Activated T-cell treated with anti-CD3 and anti-CD28 coated beads, Interleukin-2, amount 50 U/mL, for 1 hour (primary cell): ENCODE measurements around the gene CPPED1.
"Not testable (repeated sequence)": the region's sequence is repeated elsewhere in the genome, so short reads cannot be mapped to it uniquely, and the experiment has no call there.

Source experiments
- DNase-seq: peaks from one replicate; pipeline ENCODE4 v3.0.0-alpha.2; 2020

The CPPED1 gene

DNA sequence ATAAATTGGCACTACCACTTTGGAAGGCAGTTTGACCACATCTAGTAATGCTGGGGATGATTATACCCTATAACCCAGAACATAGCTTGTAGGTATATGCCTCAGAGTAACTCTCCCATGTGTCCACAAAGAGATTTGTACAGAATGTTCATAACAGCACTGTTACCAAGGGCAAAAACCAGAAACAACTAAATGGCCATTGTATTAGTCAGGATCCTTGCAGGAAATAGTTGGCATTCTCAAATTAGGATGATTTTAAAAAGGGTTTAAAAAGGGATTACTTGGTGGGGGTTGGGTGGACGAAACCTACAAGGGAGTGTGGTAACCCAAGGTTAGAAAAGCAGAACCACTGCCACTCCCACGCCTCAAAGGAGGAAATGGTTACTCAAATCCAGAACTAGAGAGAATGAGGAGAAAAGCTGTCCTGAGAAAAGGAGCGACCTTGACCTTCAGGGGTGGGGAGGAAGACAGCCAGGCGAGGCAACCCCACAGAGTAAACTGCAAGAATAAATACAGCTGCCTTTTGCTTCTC lies 2.1 kb downstream of the CPPED1 start:
- no peak for DNase-seq

DNA sequence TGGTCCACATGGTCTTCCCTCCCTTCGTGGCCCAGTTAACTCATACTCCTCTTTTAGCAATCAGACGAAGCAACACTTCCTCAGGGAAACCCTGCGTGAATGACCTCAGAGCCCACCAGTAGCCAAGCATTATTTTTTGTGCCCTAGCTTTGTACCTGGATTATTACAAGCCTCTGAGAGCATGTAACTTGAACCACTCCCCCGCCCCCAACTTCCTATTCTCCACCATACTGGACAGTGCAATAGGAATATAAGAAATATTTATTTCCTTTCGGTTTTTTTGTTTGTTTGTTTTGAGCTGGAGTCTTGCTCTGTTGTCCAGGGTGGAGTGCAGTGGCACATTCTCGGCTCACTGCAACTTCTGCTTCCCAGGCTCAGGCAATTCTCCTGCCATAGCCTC lies 2.9 kb downstream of the CPPED1 start:
- DNase-seq, result no peak

DNA sequence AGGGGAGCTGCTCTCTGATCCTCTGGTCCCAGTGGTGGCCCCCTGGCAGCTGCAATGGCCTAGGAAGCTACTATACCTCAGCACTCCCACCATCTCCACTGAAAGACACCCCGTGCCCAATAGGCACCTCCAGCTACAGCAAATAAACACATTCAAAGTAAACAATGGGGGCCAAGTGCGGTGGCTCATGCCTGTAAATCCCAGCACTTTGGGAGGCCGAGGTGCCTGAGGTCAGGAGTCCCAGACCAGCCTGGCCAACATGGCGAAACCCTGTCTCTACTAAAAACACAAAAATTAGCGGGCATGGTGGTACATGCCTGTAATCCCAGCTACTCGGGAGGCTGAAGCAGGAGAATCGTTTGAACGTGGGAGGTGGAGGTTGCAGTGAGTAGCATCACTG lies 3.7 kb downstream of the CPPED1 start:
- not testable (repeated sequence) for DNase-seq

DNA sequence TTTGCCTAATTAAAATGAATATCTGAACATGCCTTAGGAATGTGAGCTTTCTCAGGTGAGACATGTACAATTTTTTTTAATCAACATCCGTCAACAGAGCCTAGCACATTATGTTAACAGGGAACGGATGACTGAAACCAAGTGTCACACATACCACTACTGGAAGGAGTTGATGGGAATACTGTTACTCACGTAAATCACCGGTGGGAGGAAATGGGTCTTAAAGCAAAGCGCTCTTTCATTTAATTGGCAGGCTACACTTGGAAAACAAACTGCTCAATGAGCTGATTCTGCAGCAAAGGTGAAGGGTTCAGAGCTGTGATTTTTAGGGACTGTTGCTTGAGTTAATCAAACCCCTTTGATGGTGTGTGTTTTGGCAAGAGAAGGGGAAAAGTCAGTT lies 4.8 kb downstream of the CPPED1 start:
- DNase-seq, result no peak

DNA sequence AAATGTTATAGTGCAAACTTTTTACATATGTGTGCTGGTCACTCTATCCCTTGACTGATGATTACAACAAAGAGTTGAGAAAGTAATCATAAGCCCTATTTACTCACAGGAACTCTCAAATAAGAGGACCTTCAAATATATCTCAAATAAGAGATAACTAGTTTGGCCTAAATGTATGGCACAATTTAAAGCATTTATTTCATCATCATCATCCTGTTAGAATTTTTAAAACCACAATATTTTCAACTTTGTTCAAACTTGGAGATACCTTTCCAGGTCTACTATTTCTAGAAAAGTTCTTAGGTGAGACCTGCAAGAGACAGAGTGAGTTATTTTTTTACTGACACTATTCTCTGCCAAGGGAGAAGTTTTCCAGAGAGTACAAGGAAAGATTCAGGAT lies 5.5 kb downstream of the CPPED1 start:
- DNase-seq, result no peak

DNA sequence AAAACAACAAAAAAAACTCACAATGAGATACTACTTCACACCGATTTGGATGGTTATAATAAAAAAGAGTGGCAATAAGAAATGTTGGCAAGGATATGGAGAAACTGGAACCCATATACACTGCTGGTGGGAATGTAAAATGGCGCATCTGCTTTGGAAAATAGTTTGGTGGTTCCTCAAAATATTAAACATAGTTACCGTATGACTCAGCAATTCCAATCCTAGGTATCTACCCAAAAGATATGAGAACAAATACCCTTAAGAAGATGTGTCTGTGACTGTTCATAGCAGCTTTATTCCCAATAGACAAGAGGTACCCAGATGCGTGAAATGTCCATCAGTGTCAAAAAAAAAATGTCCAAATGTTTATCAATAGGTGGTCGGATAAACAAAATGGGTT lies 7.2 kb downstream of the CPPED1 start:
- no peak for DNase-seq

DNA sequence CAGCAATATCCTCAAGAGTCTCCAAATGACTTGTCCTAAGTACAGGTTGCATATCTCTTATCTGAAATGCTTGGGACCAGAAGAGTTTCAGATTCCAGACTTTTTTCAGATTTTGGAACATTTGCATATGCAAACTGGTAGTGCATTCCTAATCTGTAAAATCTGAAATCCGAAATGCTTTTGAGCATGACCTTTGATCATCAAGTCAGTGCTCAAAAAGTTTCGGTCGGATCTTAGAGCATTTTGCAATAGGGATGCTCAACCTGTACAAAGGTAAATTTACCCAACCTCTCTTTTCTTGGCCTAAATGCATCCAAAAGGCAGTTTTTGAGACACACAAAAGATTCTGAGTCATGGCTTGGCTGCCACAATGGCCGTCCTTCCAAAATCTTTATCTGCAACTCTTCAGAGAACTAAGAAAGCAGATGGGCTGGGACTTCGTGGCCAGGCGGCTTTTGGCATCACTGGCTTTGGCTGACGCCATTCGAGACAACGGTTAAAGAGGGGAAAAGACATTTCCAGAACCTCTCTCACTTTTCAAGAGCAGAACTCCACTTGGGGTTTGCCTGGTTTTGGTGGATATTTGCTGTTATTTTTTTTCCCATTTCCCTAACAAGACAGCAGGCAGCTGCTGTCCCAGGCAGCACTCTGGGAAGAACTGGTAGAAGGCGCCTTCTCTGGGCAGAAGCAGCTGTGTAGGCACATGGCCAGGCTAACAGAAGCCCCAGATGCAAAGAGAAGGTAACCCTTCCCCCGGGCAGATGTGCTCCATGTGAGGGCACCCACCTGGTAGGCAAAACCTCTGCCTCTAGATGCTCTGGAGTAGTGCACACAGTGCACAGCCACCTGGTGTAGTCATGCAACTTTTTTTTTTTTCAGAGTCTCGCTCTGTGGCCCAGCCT lies 8.9 kb downstream of the CPPED1 start:
- no peak for DNase-seq

DNA sequence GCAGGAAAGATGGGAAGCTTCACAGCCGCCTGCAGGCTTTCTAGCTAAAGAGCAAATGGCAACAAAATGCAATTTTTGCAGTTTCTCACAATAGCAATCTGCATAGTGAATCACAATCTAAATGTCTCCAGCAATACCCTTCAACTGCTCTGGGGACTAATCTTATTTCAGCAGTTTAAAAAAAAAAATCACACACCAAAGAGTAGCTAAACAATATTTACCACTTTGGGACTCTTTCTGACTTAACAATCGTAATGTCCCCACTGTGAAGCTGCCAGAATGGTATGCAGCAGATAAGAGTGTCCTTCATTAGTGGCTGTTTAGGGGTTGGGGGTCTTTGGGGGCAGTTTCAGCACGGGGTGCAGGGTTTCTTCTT lies 9.8 kb downstream of the CPPED1 start:
- DNase-seq, result no peak

DNA sequence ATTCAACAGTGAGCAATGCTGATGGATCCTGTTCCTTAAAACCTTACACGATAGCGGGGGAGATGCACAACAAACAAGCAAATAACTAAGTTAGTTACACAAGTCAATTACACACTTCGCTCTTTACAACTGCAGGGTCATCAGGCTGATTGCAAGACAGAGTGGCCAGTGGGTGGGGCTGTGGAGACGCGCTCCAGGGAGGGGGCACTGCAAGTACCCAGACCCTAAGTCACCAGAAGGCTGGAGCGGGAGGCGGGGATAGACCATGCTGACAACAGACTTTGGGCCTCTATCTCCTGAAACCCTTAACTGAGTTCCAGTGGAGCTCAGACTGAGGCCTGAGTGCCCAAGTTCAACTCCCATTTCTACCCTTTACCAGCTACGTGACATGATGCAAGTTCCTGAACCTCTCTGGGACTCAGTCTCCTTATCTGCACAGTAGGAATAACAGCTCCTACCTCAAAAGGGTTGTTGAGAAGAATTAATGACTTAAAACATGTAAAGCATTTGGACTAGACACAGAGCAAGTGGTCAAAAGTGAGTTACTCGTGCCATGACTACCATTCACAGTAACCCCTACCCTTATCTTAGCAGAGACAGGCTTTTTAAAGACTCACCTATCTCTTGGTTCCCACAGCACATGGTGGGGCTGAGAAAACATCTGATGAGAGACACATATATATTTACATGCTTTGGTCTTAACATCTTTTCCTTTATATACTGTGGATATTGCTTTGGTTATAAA lies 10.4 kb downstream of the CPPED1 start:
- DNase-seq, result no peak

DNA sequence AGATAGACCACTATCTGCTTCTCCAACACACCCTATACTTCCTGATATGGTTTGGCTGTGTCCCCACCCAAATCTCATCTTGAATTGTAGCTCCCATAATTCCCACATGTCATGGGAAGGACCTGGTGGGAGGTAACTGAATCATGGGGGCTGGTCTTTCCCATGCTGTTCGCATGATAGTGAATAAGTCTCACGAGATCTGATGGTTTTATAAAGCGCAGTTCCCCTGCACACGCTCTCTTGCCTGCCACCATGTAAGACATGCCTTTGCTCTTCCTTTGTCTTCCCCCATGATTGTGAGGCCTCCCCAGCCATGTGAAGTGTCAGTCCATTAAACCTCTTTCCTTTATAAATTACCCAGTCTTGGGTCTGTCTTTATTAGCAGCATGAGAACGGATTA lies 11.2 kb downstream of the CPPED1 start:
- DNase-seq, result not testable (repeated sequence)

DNA sequence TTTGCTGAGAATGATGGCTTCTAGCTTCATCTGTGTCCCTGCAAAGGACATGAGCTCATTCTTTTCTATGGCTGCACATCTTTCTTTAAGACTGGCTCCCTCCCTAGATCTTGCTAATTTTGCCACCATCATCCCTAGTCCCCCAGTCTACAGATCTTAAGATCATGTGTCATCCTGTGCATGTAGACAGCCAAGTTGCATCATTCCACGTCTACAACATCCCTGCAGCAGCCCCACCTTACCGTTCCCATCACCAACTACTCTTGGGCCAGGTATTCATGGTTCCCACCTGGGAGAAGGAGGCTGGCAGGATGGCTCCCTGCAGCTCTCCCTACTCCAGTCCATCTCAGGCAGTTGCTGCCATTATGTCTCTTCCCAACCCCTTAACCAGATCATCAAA lies 12.3 kb downstream of the CPPED1 start:
- DNase-seq, result no peak

DNA sequence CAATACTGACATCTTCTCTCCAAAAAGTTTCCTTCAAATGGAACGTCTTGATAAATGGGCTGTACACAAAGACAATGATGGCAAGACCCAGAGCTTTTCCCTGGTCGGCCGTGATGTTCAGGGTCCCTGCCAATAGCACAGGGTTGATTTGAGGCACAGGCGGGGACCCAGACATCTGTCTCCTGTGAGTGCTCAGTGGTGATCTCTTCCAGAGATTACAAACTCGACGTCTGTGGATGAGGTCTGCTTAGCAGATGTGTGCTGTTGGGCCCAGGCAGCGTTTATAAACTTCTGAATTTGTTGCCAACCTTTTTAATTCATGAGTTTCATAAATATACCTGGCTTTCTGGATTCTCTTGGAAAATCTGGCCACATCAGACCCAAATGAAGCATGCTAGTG lies 14.9 kb downstream of the CPPED1 start:
- no peak for DNase-seq

DNA sequence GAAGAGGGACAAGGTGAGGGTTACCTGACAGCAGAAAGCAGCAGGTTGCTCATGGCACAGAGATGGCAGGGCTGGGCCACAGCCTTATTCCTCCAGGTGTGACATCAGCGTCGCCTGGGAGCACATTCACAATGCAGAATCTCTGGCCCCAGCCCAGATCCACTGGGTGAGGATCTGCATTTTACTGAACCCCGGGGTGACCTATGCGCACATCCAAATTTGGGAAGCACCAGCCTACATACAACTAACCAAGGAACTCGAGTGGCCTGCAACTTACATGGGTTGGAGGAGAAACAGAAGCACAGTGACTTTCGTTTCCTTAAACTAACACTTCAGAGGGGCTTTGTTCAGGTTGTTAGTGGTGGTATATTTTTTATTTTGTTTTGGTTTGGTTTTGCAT lies 17.6 kb downstream of the CPPED1 start:
- no peak for DNase-seq

DNA sequence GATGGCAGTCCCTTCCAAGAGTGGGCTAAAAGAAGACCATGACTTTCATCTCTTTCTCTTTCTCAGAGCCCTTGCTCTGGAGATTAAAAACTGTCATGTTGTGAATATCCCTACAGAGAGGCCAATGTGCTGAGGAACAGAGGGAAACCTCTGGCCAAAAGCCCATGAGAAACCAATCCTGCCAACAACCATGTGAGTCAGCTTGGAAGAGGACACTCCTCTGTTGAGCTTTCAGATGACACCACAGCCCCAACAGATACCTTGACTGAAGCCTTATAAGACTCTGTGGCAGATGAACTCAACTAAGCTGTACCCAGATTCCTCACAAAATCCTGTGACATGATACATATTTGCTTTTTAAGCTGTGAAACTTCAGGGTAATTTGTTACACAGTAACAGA lies 19.6 kb downstream of the CPPED1 start:
- DNase-seq, result no peak

DNA sequence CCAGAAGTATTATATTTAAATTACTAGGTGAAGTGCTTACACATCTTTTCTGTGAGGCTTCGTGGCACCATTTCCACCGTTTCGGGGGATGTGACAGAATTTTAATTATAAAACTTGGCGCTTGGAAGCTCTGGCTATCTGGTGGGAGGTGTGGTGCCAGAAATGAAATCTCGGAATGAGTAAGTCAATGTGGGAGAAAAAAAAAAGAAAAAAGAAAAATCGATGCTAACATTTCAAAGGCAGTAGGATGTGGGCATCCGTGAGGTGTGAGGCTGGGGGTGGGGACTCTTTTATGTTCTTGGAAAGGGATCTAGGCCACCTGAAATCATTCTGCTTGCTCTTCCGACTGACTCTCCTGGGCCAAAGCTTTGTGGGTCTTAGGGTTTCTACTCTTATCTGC lies 21.9 kb downstream of the CPPED1 start:
- DNase-seq, result no peak

DNA sequence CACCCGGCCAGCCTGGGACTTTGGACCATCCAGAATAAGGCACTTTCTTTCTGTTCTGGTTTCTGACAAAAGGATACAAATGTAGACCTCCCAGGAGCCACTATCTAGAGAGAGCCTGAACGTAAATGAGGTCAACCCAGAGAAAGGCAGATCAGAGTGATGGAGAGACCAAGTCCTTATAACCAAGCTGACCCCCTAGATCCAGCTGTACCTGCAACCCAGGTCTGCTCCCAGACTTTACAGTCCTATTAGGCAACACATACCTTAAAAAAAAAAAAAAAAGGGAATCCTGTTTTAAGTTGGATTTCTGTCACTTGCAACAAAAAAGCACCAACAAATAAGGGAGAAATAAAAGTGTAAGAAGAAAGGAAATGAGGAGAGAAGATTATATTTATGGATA lies 23.2 kb downstream of the CPPED1 start:
- DNase-seq, result no peak

DNA sequence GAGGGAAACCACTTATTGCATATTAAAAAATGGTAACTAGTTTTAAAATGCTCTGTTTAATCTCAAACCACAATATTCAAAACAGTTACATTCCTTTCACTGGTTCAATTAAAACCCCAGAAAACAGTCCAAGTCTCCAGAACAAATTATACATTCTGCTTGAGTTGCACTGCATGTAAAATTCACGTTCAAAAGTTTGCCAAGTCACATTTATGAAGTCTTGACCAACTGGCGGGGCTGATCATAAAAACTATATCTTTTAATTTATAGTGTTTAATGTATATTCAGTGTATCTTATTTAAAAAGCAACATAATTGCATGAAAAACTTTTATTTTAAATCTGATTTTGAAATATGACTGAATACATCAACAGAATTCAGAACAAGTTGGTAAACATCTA lies 25.0 kb downstream of the CPPED1 start:
- DNase-seq, result no peak

DNA sequence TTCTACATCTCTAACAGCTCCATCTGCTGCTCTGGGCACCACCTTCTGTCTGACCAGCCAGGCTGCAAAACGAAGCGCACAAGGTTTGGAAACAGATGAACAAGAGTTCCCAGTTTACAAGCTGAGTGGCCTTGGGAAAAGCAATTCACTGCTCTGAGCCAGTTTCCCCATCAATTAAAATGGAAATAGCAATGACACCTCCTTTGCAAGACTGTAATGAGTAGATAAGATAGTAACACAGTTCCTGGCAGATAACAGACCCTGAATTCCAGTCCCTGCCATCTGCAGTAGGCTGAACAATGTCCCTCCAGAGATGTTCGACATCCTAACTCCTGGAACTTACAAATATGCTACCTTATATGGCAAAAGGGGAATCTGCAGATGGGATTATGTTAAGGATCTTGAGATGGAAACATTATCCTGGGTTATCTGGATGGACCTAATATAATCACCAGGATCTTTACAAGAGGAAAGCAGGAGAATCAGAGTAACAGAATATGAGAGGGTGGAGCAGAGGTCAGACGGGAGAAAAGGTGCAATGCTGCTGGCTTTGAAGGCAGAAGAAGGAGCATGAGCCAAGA lies 27.9 kb downstream of the CPPED1 start:
- no peak for DNase-seq

DNA sequence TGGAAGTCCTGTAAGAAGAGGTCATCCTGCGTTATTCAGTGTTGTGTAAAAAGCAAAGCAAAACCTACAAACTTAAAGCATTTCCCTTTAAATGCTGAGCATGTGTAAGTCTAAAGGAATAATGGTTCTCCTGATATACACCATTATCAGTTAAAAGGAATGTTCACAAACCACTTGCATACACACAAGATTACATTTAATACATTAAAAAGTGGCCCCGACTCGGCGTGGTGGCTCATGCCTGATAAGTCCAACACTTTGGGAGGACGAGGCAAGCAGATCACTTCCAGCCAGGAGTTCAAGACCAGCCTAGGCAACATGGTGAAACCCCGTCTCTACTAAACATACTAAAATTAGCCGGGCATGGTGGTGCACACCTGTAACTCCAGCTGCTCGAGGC lies 30.5 kb downstream of the CPPED1 start:
- no peak for DNase-seq

DNA sequence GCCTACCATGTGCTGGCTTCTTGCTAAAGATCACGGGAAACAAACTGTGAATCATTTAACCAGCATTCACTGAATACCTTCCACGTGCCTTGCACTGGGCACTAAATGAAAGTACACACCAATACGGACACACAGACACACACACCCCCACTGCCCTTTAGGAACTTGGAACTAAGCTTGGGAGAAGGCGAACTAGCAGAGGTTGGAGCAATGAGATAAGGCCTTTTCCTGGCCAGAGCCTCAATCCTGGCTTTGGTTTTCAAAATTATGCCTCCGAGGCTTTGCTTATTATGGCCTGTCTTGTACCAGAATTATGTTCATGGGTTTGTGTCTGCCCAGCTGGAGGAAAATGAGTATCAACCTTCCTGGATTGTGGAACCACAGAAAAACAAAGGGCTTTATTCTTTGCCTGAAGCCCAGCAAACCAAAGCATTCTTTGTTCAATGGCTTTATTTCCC lies 32.3 kb downstream of the CPPED1 start:
- no peak for DNase-seq

DNA sequence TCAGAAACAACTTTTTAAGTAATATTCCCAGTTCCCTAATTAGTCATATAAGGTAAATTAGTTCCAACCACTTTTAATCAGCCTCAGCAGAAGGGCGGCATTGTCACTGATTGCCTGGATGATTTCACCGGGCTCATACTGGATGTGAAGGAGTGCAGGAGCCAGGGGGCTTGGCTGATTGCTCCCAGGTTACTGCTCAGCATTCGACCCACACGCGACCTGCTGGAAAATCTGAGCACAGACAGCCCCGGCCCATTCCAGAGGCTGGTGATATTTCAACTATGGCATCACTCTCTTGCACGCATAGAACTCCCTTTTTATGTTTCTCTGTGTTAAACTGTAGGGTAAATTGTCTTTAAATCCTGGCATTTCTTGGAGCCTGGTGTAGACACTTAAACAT lies 34.2 kb downstream of the CPPED1 start:
- DNase-seq, result no peak

DNA sequence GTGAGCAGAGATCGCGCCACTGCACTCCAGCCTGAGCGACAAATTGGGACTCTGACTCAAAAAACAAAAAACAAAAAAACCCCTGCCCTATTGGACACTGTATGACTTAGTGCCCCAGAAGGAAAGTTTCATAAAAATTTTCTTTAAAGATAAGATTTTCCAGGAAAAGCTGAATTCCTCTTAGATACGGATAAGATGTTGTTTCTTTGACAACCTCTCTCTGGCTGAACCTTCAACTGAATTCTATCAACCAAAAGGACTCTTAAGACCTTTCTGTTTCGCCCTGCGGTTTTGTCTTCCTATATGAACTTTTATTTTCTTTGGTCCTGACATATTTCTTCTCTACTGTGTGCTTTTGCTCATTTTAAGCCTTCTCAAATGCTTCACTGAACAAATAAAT lies 35.8 kb downstream of the CPPED1 start:
- DNase-seq, result no peak

DNA sequence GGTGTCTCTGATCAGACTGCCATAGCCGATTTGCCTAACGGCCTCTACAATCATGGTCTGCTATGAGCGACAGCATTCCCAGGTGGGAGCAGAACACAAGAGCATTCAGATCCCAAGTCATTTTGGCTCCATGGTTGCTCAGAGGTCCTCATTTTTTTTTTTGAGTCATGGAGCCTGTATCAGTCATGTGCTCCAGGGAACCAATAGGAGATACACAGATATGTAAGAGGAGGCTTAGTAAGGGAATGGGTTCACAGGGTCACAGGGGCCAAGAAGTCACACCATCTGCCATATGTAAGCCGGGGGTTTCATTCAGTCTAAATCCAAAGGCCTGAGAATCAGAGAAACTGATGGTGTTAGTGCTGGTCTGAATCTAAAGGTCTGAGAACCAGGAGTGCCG lies 36.8 kb downstream of the CPPED1 start:
- no peak for DNase-seq

DNA sequence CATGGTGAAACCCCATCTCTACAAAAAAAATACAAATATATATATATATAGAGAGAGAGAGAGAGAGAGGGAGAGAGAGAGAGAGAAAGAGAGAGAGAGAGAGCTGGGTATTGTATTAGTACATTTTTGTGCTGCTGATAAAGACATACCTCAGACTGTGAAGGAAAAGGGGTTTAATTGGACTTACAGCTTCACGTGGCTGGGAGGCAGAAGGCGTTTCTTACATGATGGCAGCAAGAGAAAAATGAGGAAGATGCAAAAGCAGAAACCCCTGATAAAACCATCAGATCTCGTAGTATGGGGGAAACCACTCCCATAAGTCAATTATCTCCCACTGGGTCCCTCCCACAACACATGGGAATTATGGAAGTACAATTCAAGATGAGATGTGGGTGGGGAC lies 37.5 kb downstream of the CPPED1 start:
- DNase-seq, result not testable (repeated sequence)
